HG02678 (cell line): ENCODE data around the gene PTPRE.

Experiments
- ATAC-seq: cut with Tn5 transposase; IDR thresholded peaks from one replicate; pipeline ENCODE4 v1.9.1; 2021; ENCODE audit warnings: mild to moderate bottlenecking, moderate library complexity; ENCODE audit not compliant: unreplicated experiment

Gene PTPRE

GRCh38 chr10:127906548-127907377 lies at the start of gene PTPRE:
Gene PTPRE, plus strand, starts transcription at chr10:127907103. Its CDS starts 133,779 bp downstream, at chr10:128040882.
- peak; percentile 95 for ATAC-seq

GRCh38 chr10:127860592-127860991 lies 46.3 kb upstream of the PTPRE start:
- ATAC-seq = no peak

GRCh38 chr10:127863231-127863825 lies 43.6 kb upstream of the PTPRE start:
- ATAC-seq = no peak

- ATAC-seq = no peak
Measured at GRCh38 chr10:127866276-127867013, 40.5 kb upstream of the PTPRE start.

GRCh38 chr10:127867805-127868204 lies 39.1 kb upstream of the PTPRE start:
- no peak for ATAC-seq

- no peak for ATAC-seq
Measured at GRCh38 chr10:127869329-127869728, 37.6 kb upstream of the PTPRE start.

- ATAC-seq = no peak
Measured at GRCh38 chr10:127871631-127872010, 35.3 kb upstream of the PTPRE start.

GRCh38 chr10:127872011-127872761 lies 34.7 kb upstream of the PTPRE start:
- ATAC-seq = no peak

- ATAC-seq = no peak
Measured at GRCh38 chr10:127872871-127873600, 33.9 kb upstream of the PTPRE start.

- ATAC-seq = no peak
Measured at GRCh38 chr10:127873901-127874470, 32.9 kb upstream of the PTPRE start.

GRCh38 chr10:127874671-127875448 lies 32.0 kb upstream of the PTPRE start:
- no peak for ATAC-seq

GRCh38 chr10:127875449-127875765 lies 31.5 kb upstream of the PTPRE start:
- ATAC-seq = no peak

GRCh38 chr10:127875916-127876315 lies 31.0 kb upstream of the PTPRE start:
- no peak for ATAC-seq

- no peak for ATAC-seq
Measured at GRCh38 chr10:127877116-127877515, 29.8 kb upstream of the PTPRE start.

- ATAC-seq = no peak
Measured at GRCh38 chr10:127877699-127878098, 29.2 kb upstream of the PTPRE start.

GRCh38 chr10:127878475-127879055 lies 28.3 kb upstream of the PTPRE start:
- ATAC-seq = no peak

GRCh38 chr10:127880557-127880956 lies 26.3 kb upstream of the PTPRE start:
- no peak for ATAC-seq

GRCh38 chr10:127881262-127881661 lies 25.6 kb upstream of the PTPRE start:
- no peak for ATAC-seq

GRCh38 chr10:127882391-127882790 lies 24.5 kb upstream of the PTPRE start:
- ATAC-seq = no peak
